Peyer's patch (tissue), 4 donors: Measurements from ENCODE around the gene RAPGEF5. TPM values are rescaled to one million over a fixed set of nuclear protein-coding genes. Genes with fewer than 3 reads are reported as not detected.

Source experiments
- DNase-seq, 3 donors: peaks; one replicate each; pipeline ENCODE4 v3.0.0-alpha.2; 2017 to 2019
- H3K27ac ChIP-seq, 4 donors: fragments of 200-600 bp; sonication (generic); one replicate each; pipeline ENCODE4 v1.5.1; 2016 to 2019
- H3K27me3 ChIP-seq, 2 donors: fragments of 200-600 bp; sonication (generic); one replicate each; pipeline ENCODE4 v1.5.1; 2019
- H3K36me3 ChIP-seq, 3 donors: fragments of 200-600 bp; sonication (generic); one replicate each; pipeline ENCODE4 v1.5.1; 2016 to 2019
- H3K4me1 ChIP-seq, 4 donors: fragments of 200-600 bp; sonication (generic); one replicate each; pipeline ENCODE4 v1.5.1; 2016 to 2019
- H3K4me3 ChIP-seq, 4 donors: fragments of 200-600 bp; sonication (generic); 1 replicate in 3 of 4; 2 replicates in 1 of 4; pipeline ENCODE4 v1.5.1; 2016 to 2019; ENCODE audit warnings: mild to moderate bottlenecking in 1 of 4
- H3K9me3 ChIP-seq, 4 donors: fragments of 200-600 bp; sonication (generic); one replicate each; pipeline ENCODE4 v1.5.1; 2016 to 2019; ENCODE audit warnings: mild to moderate bottlenecking in 1 of 4
- CTCF ChIP-seq, 6 experiments: fragments of 450-650 bp in 4 of 6; fragments of 200-600 bp in 2 of 6; sonication (generic) in 1 of 6; IDR thresholded peaks; one replicate each; pipeline ENCODE4 v1.5.1; 2017 to 2019; ENCODE audit warnings: antibody characterized with exemption in 6 of 6, mild to moderate bottlenecking in 3 of 6, moderate library complexity in 1 of 6
- POLR2A ChIP-seq, 2 donors: fragments of 450-650 bp; IDR thresholded peaks; one replicate each; pipeline ENCODE4 v1.5.1; 2017; ENCODE audit warnings: antibody characterized with exemption in 2 of 2, mild to moderate bottlenecking in 2 of 2, moderate library complexity in 2 of 2
- total RNA-seq, 4 donors: library from RNA; depleted of rRNA; stranded (reverse); fragments of >200 nt; gene quantifications; one replicate each; pipeline ENCODE4 v1.1.0, GENCODE V29; 2016

RAPGEF5 gene
- total RNA-seq, 4 donors from 2014 or later: 92.8 to 144 (median 111) TPM

GRCh38 chr7:22400936-22401553 lies 44.1 kb upstream of the RAPGEF5 start:
- H3K4me3 ChIP-seq: no peak overlapping the region
- DNase-seq: no peak
- H3K9me3 ChIP-seq: no peaks in the 10 kb centered on the region
- H3K4me1 ChIP-seq: no peaks in the 10 kb centered on the region
- TF ChIP-seq POLR2A (IDR thresholded peaks at IDR 0.05): no peak
- no peaks in the 10 kb centered on the region for H3K36me3 ChIP-seq
- H3K27ac ChIP-seq: no peak overlapping the region
- H3K27me3 ChIP-seq: no peaks in the 10 kb centered on the region

- no peaks in the 10 kb centered on the region for H3K9me3 ChIP-seq
- H3K36me3 ChIP-seq: no peaks in the 10 kb centered on the region
- H3K27me3 ChIP-seq: no peaks in the 10 kb centered on the region
- no peak overlapping the region for H3K4me3 ChIP-seq
- H3K4me1 ChIP-seq: no peaks in the 10 kb centered on the region
- TF ChIP-seq CTCF (IDR thresholded peaks at IDR 0.05): no peak
- TF ChIP-seq POLR2A (IDR thresholded peaks at IDR 0.05): no peak
- no peak for DNase-seq
- H3K27ac ChIP-seq: no peak overlapping the region
Measured at GRCh38 chr7:22400150-22400814, 43.3 kb upstream of the RAPGEF5 start.

GRCh38 chr7:22399546-22399945 lies 42.6 kb upstream of the RAPGEF5 start:
- no peak for DNase-seq
- Histone ChIP-seq H3K9me3 (no peaks in the 10 kb centered on the region), H3K4me3 (no peak overlapping the region), H3K27me3 (no peaks in the 10 kb centered on the region), H3K4me1 (no peaks in the 10 kb centered on the region), H3K36me3 (no peaks in the 10 kb centered on the region), H3K27ac (no peak overlapping the region)
- TF ChIP-seq CTCF (IDR thresholded peaks at IDR 0.05) (no peak), POLR2A (IDR thresholded peaks at IDR 0.05) (no peak)

GRCh38 chr7:22399091-22399490 lies 42.1 kb upstream of the RAPGEF5 start:
- Histone ChIP-seq H3K36me3 (no peaks in the 10 kb centered on the region), H3K4me3 (no peak overlapping the region), H3K9me3 (no peaks in the 10 kb centered on the region), H3K27ac (no peak overlapping the region), H3K4me1 (no peaks in the 10 kb centered on the region), H3K27me3 (no peaks in the 10 kb centered on the region)
- TF ChIP-seq CTCF (IDR thresholded peaks at IDR 0.05) (no peak), POLR2A (IDR thresholded peaks at IDR 0.05) (no peak)
- DNase-seq: no peak

GRCh38 chr7:22397981-22398380 lies 41.0 kb upstream of the RAPGEF5 start:
- Histone ChIP-seq H3K36me3 (no peaks in the 10 kb centered on the region), H3K27me3 (no peaks in the 10 kb centered on the region), H3K4me3 (no peak overlapping the region), H3K9me3 (no peaks in the 10 kb centered on the region), H3K4me1 (no peaks in the 10 kb centered on the region), H3K27ac (no peak overlapping the region)
- TF ChIP-seq POLR2A (IDR thresholded peaks at IDR 0.05): no peak
- no peak for TF ChIP-seq CTCF (IDR thresholded peaks at IDR 0.05)
- no peak for DNase-seq

GRCh38 chr7:22395222-22395621 lies 38.3 kb upstream of the RAPGEF5 start:
- no peak overlapping the region for H3K4me3 ChIP-seq
- no peak for DNase-seq
- H3K9me3 ChIP-seq: no peaks in the 10 kb centered on the region
- no peaks in the 10 kb centered on the region for H3K4me1 ChIP-seq
- no peak overlapping the region for H3K27ac ChIP-seq
- H3K27me3 ChIP-seq: no peaks in the 10 kb centered on the region
- no peaks in the 10 kb centered on the region for H3K36me3 ChIP-seq
- TF ChIP-seq POLR2A (IDR thresholded peaks at IDR 0.05): no peak
- no peak for TF ChIP-seq CTCF (IDR thresholded peaks at IDR 0.05)
